Calu3 (cell line): ENCODE results near the gene NPW. TPM values are rescaled to one million over a fixed set of nuclear protein-coding genes. Genes with fewer than 3 reads are reported as not detected.
A peak's percentile ranks its signal among the peaks of the same experiment; 100 is the strongest.
"Not testable (repeated sequence)": the region's sequence is repeated elsewhere in the genome, so short reads cannot be mapped to it uniquely, and the experiment has no call there.

Experiments
- BruUV-seq: library from RNA; stranded (reverse); fragments of 400-500 nt; replicated peaks from 2 replicates; lab custom pipeline; 2021; lab: Mats Ljungman, UMichigan
- CTCF ChIA-PET: fragments of 300-600 bp; sonication (Branson Sonifier 250); formaldehyde crosslinking; loops from one replicate; lab custom pipeline; 2022; ENCODE audit warnings: antibody characterized with exemption; lab: Charles Lee
- DNase-seq: peaks from one replicate; pipeline ENCODE4 v3.0.0; 2022
- H3K27ac Mint-ChIP-seq: one replicate; pipeline ENCODE4 v1.8.0; 2022; ENCODE audit warnings: mixed read lengths; ENCODE audit not compliant: unreplicated experiment
- H3K27me3 Mint-ChIP-seq: one replicate; pipeline ENCODE4 v1.8.0; 2022; ENCODE audit warnings: mixed read lengths; ENCODE audit not compliant: unreplicated experiment
- H3K36me3 Mint-ChIP-seq: one replicate; pipeline ENCODE4 v1.8.0; 2022; ENCODE audit warnings: mild to moderate bottlenecking, moderate library complexity, mixed read lengths; ENCODE audit not compliant: insufficient read depth, unreplicated experiment
- H3K4me1 Mint-ChIP-seq: one replicate; pipeline ENCODE4 v1.8.0; 2022; ENCODE audit warnings: mild to moderate bottlenecking, low read depth, mixed read lengths; ENCODE audit not compliant: unreplicated experiment
- H3K4me3 Mint-ChIP-seq: one replicate; pipeline ENCODE4 v1.8.0; 2022; ENCODE audit warnings: mild to moderate bottlenecking, low read depth, moderate library complexity, mixed read lengths; ENCODE audit not compliant: unreplicated experiment
- H3K9me3 Mint-ChIP-seq: one replicate; pipeline ENCODE4 v1.8.0; 2022; ENCODE audit warnings: low read depth, mixed read lengths; ENCODE audit not compliant: unreplicated experiment
- CTCF ChIP-seq: fragments of 200-600 bp; IDR thresholded peaks from one replicate; pipeline ENCODE4 v1.8.0; 2022; ENCODE audit warnings: antibody characterized with exemption; ENCODE audit not compliant: unreplicated experiment
- intact Hi-C: fragments of 100-400 bp; cut with micrococcal nuclease; formaldehyde crosslinking; loops from one replicate; pipeline ENCODE4 v1.10.0; 2022; ENCODE audit not compliant: unreplicated experiment
- total RNA-seq: library from RNA; stranded (reverse); gene quantifications from 2 replicates; pipeline ENCODE4 v1.2.3, GENCODE V29; 2022

The NPW gene
- total RNA-seq, 1 experiment from 2014 or later: 1.5 TPM

DNA sequence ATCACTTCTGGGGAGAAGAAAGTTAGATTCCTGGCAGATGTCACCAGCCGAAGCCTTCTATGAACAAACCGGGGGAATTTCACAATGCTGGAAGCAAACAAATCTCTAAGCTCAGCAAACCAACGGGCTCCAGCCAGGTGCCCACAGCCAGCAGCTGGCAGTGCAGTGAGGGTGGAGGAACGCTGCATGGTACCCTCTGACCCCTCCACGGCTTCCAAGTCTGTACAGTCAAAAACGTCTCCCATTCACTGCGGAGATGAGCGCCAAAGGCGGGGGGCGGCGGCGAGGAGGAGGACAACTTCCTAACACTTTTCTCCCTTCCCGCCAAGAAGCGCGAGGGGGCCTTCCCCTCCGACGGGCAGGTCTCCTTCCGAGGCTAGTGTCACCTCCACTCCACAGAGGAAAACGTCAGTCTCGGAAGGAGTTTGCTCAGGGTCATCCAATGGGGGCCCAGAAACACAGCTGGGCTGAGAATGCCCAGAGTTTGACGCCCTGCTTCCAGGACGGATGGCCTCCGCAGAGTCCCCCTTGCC lies 10.9 kb upstream of the NPW start:
- CTCF ChIA-PET: interaction anchor here (0.7 to 1.6 kb wide), 6 partner anchors 12 to 139 kb away, joined by 3 to 6 read pairs (median 4); partner anchors contain the start of genes RAB26 and RPS2
- Mint-ChIP-seq H3K4me3 (peak overlapping the region; percentile 89), H3K27ac (peak overlapping the region; percentile 40), H3K27me3 (no peaks in the 10 kb centered on the region), H3K36me3 (peaks cover 44% of the 10 kb centered on the region), H3K4me1 (peaks cover 38% of the 10 kb centered on the region), H3K9me3 (no peaks in the 10 kb centered on the region)
- DNase-seq: no peak
- BruUV-seq: no TSS peak
- no peak for TF ChIP-seq CTCF
- intact Hi-C loops: no loop called here

DNA sequence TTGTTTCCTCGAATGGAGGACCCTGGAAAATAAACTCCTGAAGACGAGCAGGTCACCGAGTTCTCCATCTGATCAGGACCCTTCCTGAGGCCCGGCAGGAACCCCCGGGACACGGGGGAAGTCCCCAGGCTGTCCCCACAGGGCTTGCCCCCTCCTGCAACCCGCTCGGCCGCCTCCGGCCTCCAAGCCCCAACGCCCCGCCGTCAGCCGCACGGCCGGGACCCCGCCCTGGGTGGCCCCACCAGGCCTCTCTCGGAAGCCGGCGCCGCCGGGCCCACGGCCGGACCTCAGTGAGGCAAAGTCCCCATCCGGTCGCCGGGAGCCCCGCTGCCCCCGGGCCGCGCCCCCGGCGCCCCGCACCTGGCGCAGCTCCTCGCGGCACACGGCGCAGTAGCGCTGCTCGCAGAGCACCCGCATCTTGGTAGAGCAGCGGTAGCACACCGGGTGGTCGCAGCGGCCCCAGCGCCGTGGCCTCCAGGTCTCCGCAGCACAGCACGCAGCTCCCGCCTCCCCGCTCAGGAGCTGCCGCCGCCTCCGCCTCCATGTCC lies 10.3 kb upstream of the NPW start:
- intact Hi-C loops: no loop called here
- TF ChIP-seq CTCF: no peak
- peaks cover 38% of the 10 kb centered on the region for H3K4me1 Mint-ChIP-seq
- peak overlapping the region; percentile 40 for H3K27ac Mint-ChIP-seq
- CTCF ChIA-PET: interaction anchor here (1.2 to 1.6 kb wide), 3 partner anchors 13 to 139 kb away, joined by 3 to 4 read pairs (median 4); partner anchors contain the start of genes RAB26 and RPS2
- no peaks in the 10 kb centered on the region for H3K27me3 Mint-ChIP-seq
- H3K36me3 Mint-ChIP-seq: peaks cover 44% of the 10 kb centered on the region
- DNase-seq: peak; percentile 37
- no peaks in the 10 kb centered on the region for H3K9me3 Mint-ChIP-seq
- no TSS peak for BruUV-seq
- H3K4me3 Mint-ChIP-seq: peak overlapping the region; percentile 89

- Mint-ChIP-seq H3K27me3 (no peaks in the 10 kb centered on the region), H3K4me3 (peak within 1 kb of the TSS; percentile 89), H3K27ac (peak within 1 kb of the TSS; percentile 93), H3K36me3 (peaks cover 41% of the 10 kb centered on the region), H3K9me3 (no peaks in the 10 kb centered on the region), H3K4me1 (peaks cover 35% of the 10 kb centered on the region)
- intact Hi-C loops: no loop called here
- DNase-seq: peak; percentile 93
- TF ChIP-seq CTCF: no peak
- CTCF ChIA-PET: no interaction called here
- BruUV-seq: TSS peak; percentile 97
Measured at GRCh38 chr16:2009791-2010510, 9.6 kb upstream of the NPW start, which contains the start of gene ZNF598. Gene ZNF598, minus strand, starts transcription at chr16:2009821.

GRCh38 chr16:2011726-2012125 lies 7.9 kb upstream of the NPW start:
- intact Hi-C loops, H3K4me3 Mint-ChIP-seq, H3K9me3 Mint-ChIP-seq, H3K27ac Mint-ChIP-seq, BruUV-seq, H3K27me3 Mint-ChIP-seq, DNase-seq: not testable (repeated sequence)
- peaks cover 33% of the 10 kb centered on the region for H3K36me3 Mint-ChIP-seq
- CTCF ChIA-PET: interaction anchor here (0.6 kb wide), 1 partner anchor 192 kb away, joined by 5 read pairs; no protein-coding TSS in a partner anchor
- H3K4me1 Mint-ChIP-seq: peaks cover 20% of the 10 kb centered on the region
